Esophagus squamous epithelium (tissue), 4 donors: Measurements from ENCODE around the gene BCL2.

Source experiments
- CTCF ChIP-seq, 6 experiments: fragments of 450-650 bp in 4 of 6; fragments of 200-600 bp in 2 of 6; sonication (generic) in 2 of 6; IDR thresholded peaks; one replicate each; pipeline ENCODE4 v1.5.1; 2016 to 2019; ENCODE audit warnings: antibody characterized with exemption in 6 of 6, mild to moderate bottlenecking in 4 of 6, moderate library complexity in 4 of 6
- POLR2A ChIP-seq, 4 donors: fragments of 450-650 bp; IDR thresholded peaks; one replicate each; pipeline ENCODE4 v1.6.1; 2017; ENCODE audit warnings: antibody characterized with exemption in 4 of 4, mild to moderate bottlenecking in 4 of 4, moderate library complexity in 3 of 4

GRCh38 chr18:63079114-63079513 is 240.5 kb downstream of the BCL2 start:
- TF ChIP-seq CTCF (IDR thresholded peaks at IDR 0.05) = no peak
- no peak for TF ChIP-seq POLR2A (IDR thresholded peaks at IDR 0.05)
